Left lung (tissue), 10 donors: ENCODE results near the gene MRPL30. TPM values are rescaled to one million over a fixed set of nuclear protein-coding genes. Genes with fewer than 3 reads are reported as not detected.
"Not testable (repeated sequence)": the region's sequence is repeated elsewhere in the genome, so short reads cannot be mapped to it uniquely, and the experiment has no call there.

Experiments
- ATAC-seq: fragments of 200-7000 bp; cut with Tn5 transposase; one replicate; pipeline ENCODE4 v1.9.1; 2020; ENCODE audit warnings: moderate library complexity
- DNase-seq, 4 donors: peaks; one replicate each; pipeline ENCODE4 v3.0.0-alpha.2; 2013 to 2020
- H3K27ac ChIP-seq, 2 donors: fragments of 200-600 bp; sonication (generic) in 1 of 2; one replicate each; pipeline versions ENCODE4 v1.5.0 to v1.8.0; 2020 to 2021
- H3K27me3 ChIP-seq, 2 donors: fragments of 200-600 bp; sonication (generic) in 1 of 2; one replicate each; pipeline versions ENCODE4 v1.5.0 to v1.8.0; 2020 to 2021
- H3K36me3 ChIP-seq, 2 donors: fragments of 200-600 bp; sonication (generic) in 1 of 2; one replicate each; pipeline versions ENCODE4 v1.5.0 to v1.8.0; 2020 to 2021
- H3K4me1 ChIP-seq, 2 donors: fragments of 200-600 bp; one replicate each; pipeline ENCODE4 v1.8.0; 2021
- H3K4me3 ChIP-seq, 2 donors: fragments of 200-600 bp; sonication (generic) in 1 of 2; one replicate each; pipeline versions ENCODE4 v1.5.0 to v1.8.0; 2020 to 2021; ENCODE audit warnings: mild to moderate bottlenecking in 1 of 2
- H3K9me3 ChIP-seq, 2 donors: fragments of 200-600 bp; sonication (generic) in 1 of 2; one replicate each; pipeline versions ENCODE4 v1.5.0 to v1.8.0; 2020 to 2021
- intact Hi-C, 2 donors: fragments of 100-400 bp; cut with DNase I; formaldehyde crosslinking; loops; one replicate each; pipeline versions ENCODE4 v1.11.2 to v1.14.2; 2022
- polyA plus RNA-seq, 6 donors: library from polyadenylated mRNA; unstranded; fragments of 120-200 nt; gene quantifications; one replicate each; pipeline ENCODE4 v1.2.1, GENCODE V29; 2013; ENCODE audit not compliant: insufficient read length in 6 of 6
- total RNA-seq, 2 donors: library from RNA; stranded (reverse); fragmentation: NEBNext Ultra II Directional; extraction: Animal tissue kit (Norgen Biotek cat#: 25700); gene quantifications; one replicate each; pipeline ENCODE4 v1.2.1, GENCODE V29; 2021
- TF ChIP-seq, protein P1 (sequence below), 2 donors: fragments of 200-600 bp; sonication (generic) in 1 of 2; IDR thresholded peaks; one replicate each; pipeline versions ENCODE4 v1.5.0 to v1.8.0; 2021; ENCODE audit warnings: antibody characterized with exemption in 2 of 2
- donor health status: DM: no; HTN: yes; CAD: no.
- donor health status: DM: no; HTN: no; CAD: no.

The MRPL30 gene
- total and polyA plus RNA-seq, 8 donors = 19.7 to 58.8 (median 50.1) TPM

DNA sequence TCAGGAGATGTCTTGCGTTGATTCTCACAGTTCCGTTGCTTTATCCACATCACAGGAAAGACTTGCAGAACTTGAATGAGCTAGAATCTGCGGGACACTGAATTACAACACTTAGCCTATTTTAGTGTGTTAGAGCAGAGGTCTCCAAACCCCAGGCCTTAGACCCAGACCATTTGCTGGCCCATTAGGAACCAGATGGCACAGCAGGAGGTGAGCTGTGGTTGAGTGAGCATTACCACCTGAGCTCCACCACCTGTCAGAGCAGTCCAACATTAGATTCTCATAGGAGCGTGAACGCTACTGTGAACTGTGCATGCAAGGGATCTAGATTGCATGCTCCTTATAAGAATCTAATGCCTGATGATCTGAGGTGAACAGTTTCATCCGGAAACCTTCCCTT is 3.8 kb downstream of the MRPL30 start:
- TF ChIP-seq, protein P1, sequence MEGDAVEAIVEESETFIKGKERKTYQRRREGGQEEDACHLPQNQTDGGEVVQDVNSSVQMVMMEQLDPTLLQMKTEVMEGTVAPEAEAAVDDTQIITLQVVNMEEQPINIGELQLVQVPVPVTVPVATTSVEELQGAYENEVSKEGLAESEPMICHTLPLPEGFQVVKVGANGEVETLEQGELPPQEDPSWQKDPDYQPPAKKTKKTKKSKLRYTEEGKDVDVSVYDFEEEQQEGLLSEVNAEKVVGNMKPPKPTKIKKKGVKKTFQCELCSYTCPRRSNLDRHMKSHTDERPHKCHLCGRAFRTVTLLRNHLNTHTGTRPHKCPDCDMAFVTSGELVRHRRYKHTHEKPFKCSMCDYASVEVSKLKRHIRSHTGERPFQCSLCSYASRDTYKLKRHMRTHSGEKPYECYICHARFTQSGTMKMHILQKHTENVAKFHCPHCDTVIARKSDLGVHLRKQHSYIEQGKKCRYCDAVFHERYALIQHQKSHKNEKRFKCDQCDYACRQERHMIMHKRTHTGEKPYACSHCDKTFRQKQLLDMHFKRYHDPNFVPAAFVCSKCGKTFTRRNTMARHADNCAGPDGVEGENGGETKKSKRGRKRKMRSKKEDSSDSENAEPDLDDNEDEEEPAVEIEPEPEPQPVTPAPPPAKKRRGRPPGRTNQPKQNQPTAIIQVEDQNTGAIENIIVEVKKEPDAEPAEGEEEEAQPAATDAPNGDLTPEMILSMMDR (IDR thresholded peaks at IDR 0.05) = no peak
- no peak overlapping the region for H3K27ac ChIP-seq
- H3K27me3 ChIP-seq = no peaks in the 10 kb centered on the region
- ATAC-seq = no peak
- DNase-seq = no peak
- H3K36me3 ChIP-seq = peaks cover 0 to 35% of the 10 kb centered on the region in 2 donors
- no peaks in the 10 kb centered on the region for H3K9me3 ChIP-seq
- no peak overlapping the region for H3K4me3 ChIP-seq
- H3K4me1 ChIP-seq = peaks cover 21 to 31% of the 10 kb centered on the region in 2 donors
- intact Hi-C loops = loop anchor here in 1 of 2 donors (10.0 kb wide), 1 partner anchor 150 kb away; the partner anchor contains the start of genes EIF5B and TXNDC9

DNA sequence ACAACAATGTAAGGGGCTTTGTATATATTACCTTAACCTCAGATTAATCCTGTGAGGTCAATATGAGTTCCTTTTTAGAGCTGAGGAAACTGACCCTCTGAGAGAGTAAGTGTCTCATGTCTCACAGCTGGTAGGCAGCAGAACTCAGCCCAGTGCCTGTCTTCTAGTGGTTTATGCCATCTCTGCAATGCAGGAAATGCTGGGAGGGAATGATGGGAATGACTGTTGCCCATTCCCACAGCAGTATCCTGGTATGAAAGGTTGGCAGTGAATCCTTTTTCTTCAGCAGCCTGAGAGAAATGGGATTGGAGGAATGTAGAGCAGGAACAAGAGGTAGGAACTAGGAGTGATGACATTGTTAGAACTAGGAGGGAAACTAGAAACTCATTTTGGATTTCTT is 6.0 kb downstream of the MRPL30 start:
- H3K27ac ChIP-seq = no peak overlapping the region
- peaks cover 11 to 18% of the 10 kb centered on the region in 2 donors for H3K4me1 ChIP-seq
- no peaks in the 10 kb centered on the region for H3K27me3 ChIP-seq
- TF ChIP-seq, protein P1 (IDR thresholded peaks at IDR 0.05) = no peak
- H3K4me3 ChIP-seq = no peak overlapping the region
- intact Hi-C loops = loop anchor here in 1 of 2 donors (10.0 kb wide), 1 partner anchor 148 kb away; the partner anchor contains the start of genes EIF5B and TXNDC9
- no peak for ATAC-seq
- no peaks in the 10 kb centered on the region for H3K9me3 ChIP-seq
- peaks cover 0 to 54% of the 10 kb centered on the region in 2 donors for H3K36me3 ChIP-seq
- no peak for DNase-seq

DNA sequence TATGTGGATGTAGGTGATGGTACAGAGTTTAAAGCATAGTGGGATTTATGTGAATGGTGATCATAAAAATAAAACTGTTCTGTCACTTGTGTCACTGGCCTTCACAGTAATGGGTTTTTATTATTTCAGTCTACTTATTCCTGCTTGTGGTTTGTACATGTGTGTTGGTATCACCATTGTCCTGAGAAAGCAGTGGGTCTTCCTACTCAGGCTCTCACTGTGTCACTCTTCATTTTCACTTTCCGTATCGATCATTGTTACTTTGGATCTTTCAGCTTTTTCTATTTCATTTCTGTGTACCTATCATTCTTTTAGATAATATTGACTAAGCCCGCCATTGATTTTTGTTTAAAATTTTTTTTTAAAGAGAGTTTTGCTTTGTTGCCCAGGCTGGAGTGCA is 7.4 kb downstream of the MRPL30 start:
- intact Hi-C loops = loop anchor here in 1 of 2 donors (10.0 kb wide), 1 partner anchor 146 kb away; the partner anchor contains the start of genes EIF5B and TXNDC9
- H3K27ac ChIP-seq = no peak overlapping the region
- H3K36me3 ChIP-seq = peaks cover 0 to 65% of the 10 kb centered on the region in 2 donors
- DNase-seq = no peak
- H3K4me1 ChIP-seq = peaks cover 0 to 5% of the 10 kb centered on the region in 2 donors
- H3K4me3 ChIP-seq = no peak overlapping the region
- TF ChIP-seq, protein P1 (IDR thresholded peaks at IDR 0.05) = no peak
- no peak for ATAC-seq
- no peaks in the 10 kb centered on the region for H3K27me3 ChIP-seq
- H3K9me3 ChIP-seq = no peaks in the 10 kb centered on the region

DNA sequence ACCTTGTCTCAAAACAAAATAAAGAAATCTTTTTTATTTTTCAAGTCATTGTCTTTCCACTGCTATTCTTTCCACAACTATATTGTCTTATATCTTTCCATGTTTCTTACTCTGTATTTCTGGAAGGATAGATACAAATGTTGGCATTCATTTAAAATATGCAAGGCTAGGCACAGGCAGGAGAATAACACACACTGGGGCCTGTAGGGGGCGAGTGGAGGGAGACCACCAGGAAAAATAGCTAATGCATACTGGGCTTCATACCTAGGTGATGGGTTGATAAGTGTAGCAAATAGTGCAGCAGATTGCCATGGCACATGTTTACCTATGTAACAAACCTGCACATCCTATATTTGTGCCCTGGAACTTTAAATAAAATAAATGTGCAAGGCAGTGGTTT is 9.6 kb downstream of the MRPL30 start:
- H3K9me3 ChIP-seq = no peaks in the 10 kb centered on the region
- H3K4me3 ChIP-seq = no peak overlapping the region
- intact Hi-C loops = no loop called here
- H3K27me3 ChIP-seq = no peaks in the 10 kb centered on the region
- no peak for DNase-seq
- no peak overlapping the region for H3K27ac ChIP-seq
- ATAC-seq = no peak
- H3K36me3 ChIP-seq = peaks cover 0 to 83% of the 10 kb centered on the region in 2 donors
- H3K4me1 ChIP-seq = no peaks in the 10 kb centered on the region
- TF ChIP-seq, protein P1 (IDR thresholded peaks at IDR 0.05) = no peak

DNA sequence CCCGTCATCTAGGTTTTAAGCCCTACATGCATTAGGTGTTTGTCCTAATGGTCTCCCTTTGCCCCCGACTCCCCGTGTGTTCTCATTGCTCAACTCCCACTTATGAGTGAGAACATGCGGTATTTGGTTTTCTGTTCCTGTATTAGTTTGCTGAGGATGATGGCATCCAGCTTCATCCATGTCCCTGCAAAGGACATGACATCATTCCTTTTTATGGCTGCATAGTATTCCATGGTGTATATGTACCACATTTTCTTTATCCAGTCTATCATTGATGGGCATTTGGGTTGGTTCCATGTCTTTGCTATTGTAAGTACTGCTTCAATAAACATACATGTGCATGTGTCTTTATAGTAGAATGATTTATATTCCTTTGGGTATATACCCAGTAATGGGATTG is 11.4 kb downstream of the MRPL30 start:
- H3K4me3 ChIP-seq, H3K27ac ChIP-seq, H3K4me1 ChIP-seq, H3K27me3 ChIP-seq, intact Hi-C loops, H3K9me3 ChIP-seq, DNase-seq, ATAC-seq: not testable (repeated sequence)
- peaks cover 0 to 88% of the 10 kb centered on the region in 2 donors for H3K36me3 ChIP-seq
